GM12874 (cell line): ENCODE results near the gene WDR36.

ENCODE experiments used
- TF ChIP-seq, protein P1 (sequence below): IDR thresholded peaks from 2 replicates; pipeline ENCODE4 v1.5.1; 2011; ENCODE audit warnings: low read depth, mild to moderate bottlenecking, control low read depth, low read length, moderate library complexity; ENCODE audit not compliant: insufficient read depth

WDR36 gene

GRCh38 chr5:111167551-111167950 lies 75.4 kb downstream of the WDR36 start:
- TF ChIP-seq, protein P1, sequence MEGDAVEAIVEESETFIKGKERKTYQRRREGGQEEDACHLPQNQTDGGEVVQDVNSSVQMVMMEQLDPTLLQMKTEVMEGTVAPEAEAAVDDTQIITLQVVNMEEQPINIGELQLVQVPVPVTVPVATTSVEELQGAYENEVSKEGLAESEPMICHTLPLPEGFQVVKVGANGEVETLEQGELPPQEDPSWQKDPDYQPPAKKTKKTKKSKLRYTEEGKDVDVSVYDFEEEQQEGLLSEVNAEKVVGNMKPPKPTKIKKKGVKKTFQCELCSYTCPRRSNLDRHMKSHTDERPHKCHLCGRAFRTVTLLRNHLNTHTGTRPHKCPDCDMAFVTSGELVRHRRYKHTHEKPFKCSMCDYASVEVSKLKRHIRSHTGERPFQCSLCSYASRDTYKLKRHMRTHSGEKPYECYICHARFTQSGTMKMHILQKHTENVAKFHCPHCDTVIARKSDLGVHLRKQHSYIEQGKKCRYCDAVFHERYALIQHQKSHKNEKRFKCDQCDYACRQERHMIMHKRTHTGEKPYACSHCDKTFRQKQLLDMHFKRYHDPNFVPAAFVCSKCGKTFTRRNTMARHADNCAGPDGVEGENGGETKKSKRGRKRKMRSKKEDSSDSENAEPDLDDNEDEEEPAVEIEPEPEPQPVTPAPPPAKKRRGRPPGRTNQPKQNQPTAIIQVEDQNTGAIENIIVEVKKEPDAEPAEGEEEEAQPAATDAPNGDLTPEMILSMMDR, result no peak

GRCh38 chr5:111168608-111169007 lies 76.5 kb downstream of the WDR36 start:
- TF ChIP-seq, protein P1, result no peak

GRCh38 chr5:111169269-111169668 lies 77.1 kb downstream of the WDR36 start:
- TF ChIP-seq, protein P1, result no peak

DNA sequence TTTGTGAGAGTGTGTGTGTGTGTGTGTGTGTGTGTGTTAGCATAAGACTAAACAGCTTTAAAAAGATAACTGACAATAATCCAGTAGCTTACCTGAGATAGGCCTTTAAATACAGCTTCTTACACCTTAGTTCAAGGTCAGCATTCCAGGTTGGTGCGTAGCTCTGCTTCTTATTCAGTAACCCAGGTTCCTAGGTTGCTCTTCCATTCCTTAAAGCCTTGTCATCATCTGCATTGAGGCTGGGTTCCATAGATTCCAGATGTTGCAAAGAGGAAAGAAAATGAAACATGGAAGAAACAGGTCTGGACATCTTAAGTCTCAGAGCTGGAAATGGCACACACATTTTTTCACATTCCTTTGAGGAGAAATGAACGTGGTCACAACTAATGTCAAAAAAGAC lies 78.1 kb downstream of the WDR36 start:
- TF ChIP-seq, protein P1, result no peak

GRCh38 chr5:111172504-111172903 lies 80.4 kb downstream of the WDR36 start:
- TF ChIP-seq, protein P1, result no peak

- TF ChIP-seq, protein P1, result no peak
Observed at GRCh38 chr5:111173476-111173875, 81.3 kb downstream of the WDR36 start.
